ENCODE measurements around the gene CDC123.
"Not testable (repeated sequence)": the region's sequence is repeated elsewhere in the genome, so short reads cannot be mapped to it uniquely, and the experiment has no call there.

Gene CDC123

DNA sequence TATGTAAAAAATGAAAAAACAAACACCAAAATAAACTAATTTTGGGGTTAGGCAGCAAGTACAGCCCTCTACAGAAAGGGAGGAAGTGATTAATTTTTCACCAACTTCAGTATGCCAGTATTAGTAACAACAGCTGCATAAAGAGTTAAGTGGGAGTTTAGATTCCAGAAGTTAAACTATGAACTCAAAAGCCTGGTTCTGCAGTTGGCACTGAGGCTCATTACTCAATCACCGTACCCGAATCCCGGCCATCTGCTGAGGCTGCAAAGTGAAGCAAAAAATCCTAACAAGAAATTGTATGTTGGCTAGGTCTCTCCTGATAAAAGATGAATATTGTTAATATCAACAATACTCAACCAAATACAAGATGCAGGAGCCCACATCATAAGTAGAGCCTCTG is 4.3 kb upstream of the CDC123 start:
- no peak for DNase-seq

DNA sequence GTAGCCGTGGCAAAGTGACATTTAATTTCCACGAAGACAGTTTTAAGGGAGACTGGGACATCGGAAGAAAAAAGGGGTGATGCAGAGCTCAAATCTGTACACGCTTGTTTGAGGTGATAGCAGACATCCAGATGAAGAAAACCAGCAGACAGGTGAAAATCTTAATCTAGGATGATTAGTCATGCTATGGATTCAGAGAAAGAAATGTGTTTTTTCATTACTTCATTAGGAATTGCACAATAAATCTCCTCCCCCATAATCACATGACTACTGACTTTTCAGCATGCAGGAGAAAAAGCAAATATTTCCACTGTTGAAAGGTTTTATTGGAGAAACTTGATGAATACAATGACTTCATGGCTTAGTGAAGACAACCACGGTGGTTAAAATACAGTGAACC is 2.8 kb upstream of the CDC123 start:
- DNase-seq: no peak

DNA sequence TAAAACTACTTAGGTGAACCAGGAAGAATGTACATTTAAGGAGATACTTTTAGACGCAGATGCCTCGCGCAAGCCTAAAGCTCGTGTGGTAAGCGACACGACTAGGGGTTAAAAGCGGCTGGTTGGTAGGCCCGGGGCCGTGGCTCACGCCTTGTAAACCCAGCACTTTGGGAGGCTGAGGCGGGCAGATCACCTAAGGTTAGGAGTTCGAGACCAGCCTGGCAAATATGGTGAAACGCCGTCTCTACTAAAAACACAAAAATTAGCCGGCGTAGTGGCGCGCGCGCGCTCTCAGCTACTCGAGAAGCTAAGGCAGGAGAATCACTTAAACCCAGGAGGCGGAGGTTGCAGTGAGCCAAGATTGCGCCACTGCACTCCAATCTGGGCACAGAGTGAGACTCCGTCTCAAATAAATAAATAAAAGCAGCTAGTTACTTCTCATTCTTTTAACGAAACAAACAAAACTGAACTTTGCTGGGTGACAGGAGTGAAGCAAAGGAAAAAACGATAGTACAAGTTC is 1.2 kb upstream of the CDC123 start:
- DNase-seq: no peak

DNA sequence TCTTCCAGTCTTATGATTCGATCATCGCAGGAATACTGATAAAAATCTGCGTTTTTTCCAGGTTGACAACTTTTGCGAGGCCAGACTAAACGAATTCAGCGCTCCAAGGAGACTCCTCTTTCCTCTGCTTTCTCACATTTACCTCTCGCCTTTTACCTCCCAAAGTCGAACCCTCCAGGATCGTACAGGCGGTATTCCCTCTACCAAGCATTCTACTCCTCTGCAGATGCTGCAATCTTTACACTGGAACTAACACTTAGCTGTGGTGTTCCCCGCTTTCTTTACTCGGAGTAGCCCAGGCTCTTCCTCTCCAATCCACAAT is 746 bp upstream of the CDC123 start:
- no peak for DNase-seq

DNA sequence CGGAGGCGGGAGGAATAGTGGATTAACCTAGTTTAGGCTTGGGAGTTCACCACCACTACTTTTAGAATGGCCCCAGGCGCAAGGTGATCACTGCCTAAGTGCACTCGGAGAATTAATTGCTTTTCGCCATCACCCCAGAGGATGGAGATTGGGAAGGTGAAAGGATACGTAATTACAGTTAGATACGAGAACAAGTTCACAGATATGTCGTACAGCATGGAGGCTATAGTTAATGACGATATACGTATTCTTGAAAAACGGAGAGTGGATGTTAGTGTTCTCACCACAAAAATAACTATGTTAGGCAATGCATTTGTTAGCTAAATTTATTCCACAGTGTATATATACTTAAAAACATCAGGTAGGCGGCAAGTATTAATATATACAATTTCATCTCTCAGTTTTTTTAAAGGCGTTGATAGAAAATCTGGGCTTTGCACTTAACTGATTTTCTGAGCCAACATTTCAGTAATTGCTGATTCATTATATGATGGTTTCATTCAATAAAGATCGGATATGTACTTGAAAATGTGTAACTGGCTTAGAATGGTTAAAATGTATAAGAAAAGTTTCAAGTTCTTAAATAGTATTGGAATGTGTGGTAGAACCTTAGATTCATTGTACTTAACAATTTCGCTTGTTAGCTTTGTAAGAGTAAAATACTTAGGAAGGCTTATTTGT is 683 bp downstream of the CDC123 start:
- DNase-seq: no peak

DNA sequence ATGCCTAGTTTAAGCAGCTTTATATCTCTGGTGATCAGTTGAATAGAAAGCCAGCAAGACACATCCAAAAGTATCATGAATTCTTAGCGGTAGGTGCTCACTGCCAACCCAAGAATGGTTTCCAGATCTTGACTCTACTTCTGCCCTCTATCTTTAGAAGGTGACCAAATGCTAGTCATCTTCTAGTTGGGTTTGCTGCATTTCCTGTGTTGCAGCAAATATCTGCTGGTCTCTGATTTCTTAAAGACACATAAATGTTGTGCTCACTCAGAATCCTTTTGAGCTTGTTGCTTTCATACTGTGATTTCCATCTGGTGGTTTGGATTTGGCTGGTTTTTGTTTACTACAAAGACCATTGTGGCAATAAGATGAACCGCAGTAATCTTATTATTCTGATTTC is 2.2 kb downstream of the CDC123 start:
- no peak for DNase-seq

DNA sequence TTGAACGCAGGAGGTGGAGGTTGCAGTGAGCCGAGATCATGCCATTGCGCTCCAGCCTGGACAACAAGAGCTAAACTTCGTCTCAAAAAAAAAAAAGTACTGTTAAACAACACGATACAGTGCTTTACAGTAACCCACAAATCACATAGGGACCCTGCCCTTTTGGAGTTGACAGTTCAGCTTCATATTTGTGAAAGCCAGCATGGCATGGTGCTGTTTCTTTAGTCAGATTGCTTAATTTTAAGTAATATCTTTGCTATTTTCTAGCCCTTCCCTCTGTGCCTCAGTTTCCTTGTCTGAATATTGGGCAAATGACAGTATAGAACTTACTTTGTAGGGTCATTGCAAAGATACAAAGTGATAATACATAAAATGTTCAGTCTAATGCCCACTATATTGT is 4.9 kb downstream of the CDC123 start:
- no peak for DNase-seq

DNA sequence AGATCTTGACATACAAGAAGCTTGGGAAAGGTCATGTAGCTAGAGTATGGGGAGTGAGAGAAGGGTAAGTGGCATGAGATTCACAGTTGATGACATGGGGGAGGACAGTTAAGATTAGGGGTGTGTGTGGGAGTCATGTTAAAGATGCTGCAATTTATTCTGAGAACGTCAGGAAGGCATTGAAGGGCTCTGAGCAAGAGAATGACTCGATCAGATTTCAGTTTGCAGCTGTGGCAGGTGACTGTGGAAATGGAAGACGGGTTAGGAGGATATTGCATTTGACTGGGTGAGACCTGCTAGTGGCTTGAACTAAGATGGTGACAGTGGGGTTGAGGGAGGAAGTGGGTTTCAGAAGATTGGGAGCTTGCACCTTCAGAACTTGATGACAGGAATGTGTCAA is 5.6 kb downstream of the CDC123 start:
- no peak for DNase-seq

DNA sequence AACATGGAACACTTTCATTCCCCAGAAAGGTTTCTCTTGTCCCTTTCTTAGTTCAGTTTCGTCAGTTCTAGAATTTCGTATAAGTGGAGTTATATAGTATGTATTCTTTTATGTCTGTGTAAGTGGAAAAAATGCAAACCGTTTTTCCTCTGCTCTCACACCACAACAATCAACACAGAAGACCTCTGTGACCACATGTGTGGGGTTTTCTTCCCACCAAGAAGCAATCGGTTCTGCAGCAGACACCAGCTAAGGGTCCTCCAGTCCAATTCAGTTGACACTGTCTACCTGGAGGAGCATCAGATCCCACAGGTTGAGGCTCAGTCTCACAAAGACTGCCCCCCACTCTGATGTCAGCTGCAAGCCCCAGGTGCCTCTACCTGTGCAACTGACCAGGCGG is 6.2 kb downstream of the CDC123 start:
- no peak for DNase-seq

DNA sequence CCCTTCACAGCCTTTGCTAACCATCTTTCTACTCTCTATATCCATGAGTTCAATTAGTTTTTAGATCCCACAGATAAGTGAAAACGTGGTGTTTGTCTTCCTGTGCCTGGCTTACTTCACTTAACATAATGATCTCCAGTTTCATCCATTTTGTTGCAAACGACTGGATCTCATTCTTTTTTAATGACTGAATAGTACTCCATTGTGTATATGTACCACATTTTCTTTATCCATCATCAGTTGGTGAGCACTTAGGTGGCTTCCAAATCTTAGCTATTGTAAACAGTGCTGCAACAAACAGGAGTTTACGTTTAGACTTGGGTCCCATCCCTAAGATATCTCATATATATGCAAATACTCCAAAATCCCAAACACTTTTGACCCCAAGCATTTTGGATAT is 9.1 kb downstream of the CDC123 start:
- DNase-seq: no peak

DNA sequence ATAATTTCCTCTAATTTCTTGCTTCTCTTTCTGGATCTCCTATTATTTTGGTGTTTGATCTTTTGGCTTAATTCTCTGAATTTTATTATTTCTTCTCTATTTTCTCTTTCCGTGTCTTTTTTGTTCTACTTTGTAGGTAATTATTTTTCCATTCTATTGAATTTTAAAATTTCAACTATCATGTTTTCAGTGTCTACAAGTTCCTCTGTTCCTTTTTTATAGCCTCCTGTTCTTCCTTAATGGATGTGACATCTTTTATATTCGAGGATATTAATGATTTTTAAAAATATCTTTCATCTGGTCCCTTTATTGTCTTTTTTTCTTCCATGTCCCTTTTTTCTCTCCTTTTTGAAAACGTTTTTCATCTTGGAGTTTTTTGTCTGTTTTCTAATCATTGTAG is 11.1 kb downstream of the CDC123 start:
- DNase-seq: no peak

DNA sequence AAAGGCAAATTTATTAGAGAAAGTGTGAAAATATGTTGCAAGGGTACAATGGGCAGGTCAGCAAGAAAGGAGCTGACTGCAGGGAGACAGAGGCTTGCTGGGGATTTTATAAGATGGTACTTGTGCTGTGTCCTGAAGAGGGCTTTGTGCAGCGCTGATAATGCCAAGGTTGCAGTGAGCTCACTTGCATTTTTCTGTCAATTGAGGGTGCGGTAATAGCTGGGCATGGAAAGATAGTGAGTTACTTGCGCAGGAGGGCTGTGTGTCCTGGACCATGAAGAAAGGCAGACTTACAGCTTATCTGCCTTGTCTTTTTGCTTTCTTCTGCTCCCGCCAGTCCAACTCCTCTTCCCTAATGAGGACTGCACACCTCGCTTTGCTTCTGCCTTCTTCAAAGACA is 12.5 kb downstream of the CDC123 start:
- DNase-seq: no peak

DNA sequence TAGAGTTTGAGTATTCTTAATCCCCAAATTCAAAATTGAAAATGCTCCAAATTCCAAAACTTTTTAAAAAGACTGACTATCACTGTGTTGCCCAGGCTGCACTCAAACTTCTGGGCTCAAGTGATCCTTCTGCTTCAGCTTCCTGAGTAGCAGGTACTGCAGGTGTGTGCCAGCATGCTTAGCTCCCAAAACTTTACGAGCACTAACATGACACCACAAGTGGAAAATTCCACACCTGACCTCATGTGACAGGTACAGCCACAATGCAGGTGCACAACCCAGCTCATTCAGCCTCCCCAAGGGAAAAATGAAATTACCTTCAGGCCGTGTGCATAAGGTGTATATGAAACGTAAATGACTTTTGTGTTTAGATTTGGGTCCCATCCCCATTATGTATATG is 16.5 kb downstream of the CDC123 start:
- no peak for DNase-seq

DNA sequence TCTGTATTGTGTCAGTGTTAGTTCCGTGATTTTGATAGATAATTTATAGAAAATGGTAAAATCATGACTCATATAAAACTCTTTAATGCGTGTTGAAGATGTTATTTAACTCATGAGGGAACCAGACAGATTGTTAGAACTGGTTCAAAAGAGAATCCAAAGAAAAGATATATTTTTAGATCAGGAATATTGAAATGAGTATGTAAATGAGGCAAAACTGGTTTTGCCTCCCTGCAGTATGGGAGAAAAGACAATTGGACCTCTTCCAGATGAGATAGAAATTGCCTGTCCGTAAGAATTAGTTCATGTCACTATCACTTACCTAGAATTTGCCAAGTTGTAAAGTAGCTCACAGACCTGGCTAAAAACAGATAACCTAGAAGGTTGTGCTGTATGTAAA is 17.6 kb downstream of the CDC123 start:
- DNase-seq: no peak

DNA sequence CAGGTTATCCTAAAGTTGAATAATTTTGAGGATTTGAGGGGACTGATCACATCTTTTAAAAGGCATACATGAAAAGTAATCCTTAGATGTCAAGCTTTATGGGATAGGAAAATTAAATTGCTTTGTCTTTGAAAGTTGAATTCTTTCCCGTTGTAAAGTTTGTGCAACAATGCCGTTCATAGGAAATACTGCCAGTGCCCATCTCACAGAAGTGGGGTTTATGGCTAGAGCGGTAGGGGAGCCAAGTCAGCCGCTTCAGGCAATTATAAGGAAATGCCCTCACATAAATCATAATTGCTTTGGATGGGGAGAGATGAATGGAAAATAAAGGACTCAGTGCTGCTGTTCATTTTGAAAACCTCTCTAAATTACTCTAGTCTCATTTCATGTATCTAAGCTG is 18.1 kb downstream of the CDC123 start:
- DNase-seq: no peak

DNA sequence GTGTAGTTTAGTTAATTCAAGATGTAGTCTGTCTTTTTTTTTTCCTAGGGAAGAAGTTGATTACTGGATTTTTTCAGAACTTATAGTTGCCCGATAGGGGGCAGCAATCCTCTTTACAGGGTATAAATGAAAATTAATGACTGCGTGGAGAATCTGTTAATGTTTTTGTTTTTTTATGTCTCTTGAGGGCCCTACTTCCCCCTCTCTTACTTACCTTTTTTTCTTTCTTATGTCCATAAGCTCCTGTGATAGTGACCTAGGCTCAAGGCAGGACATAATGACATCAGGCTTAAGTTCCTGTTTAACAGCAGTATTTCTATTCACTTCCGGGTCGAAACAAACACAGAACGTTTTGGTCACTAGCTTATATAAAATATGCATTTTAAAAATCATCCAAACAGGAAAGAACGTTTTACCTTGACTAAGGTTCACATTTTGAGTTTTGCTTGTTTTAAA is 18.8 kb downstream of the CDC123 start:
- DNase-seq: peak; percentile 59

DNA sequence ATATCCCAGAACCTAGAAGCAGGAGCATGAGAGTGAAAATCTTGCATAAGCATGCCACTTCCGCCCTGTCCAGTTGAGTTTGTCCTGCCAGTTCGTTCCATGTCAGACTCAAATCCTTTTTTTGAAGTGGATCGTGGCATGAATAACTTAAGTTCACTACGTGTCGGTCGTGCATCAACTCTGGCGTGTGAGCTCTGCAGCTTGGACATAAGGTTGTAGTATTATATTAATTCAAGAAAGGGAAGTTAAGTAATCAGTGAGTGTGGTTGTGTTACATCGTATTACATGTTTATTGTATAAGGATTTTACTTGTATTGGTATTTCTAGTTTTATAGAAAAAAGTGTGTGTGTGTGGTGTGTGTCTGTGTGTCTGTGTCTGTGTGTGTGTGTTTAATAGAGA is 23.0 kb downstream of the CDC123 start:
- no peak for DNase-seq

DNA sequence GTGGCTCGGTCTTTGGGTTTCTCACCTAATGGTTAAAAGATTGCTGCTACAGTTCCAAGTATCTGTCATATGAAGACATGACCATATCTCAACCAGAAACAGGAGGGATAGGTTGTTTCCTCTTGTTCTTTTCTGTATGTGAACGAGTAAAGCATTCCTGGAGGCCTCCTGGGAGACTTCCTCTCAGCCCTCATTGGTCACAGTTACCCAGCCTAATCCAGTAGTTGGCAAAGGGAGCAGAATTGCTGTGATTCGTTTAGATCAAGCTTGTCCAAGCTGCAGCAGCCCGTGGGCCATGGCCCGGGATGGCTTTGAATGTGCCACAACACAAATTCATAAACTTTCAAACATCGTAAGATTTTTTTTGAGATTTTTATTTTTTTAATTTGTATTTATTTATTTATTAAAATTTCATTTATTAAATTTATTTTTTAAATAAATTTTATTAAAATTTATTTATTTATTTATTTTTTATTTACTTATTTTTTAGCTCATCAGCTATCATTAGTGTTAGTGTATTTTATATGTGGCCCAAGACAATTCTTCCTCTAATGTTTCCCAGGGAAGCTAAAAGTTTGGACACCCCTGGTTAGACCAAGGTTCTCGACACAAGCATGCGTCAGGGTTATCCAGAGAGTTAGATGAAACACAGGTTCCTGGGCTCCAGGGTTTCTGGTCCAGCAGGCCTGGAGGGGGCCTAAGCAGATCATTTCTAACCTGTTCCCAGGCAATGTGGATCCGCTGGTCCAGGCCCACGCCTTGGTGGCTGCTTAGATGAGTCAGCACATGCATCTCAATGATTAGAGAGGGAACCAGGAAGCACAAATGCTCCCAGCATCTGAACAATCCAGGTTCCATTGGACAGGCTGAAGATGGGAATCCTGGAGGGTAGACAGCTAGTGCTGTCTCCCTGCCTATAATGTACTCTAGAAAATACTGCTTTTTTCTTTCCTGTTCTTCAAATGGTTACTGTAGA is 25.6 kb downstream of the CDC123 start:
- DNase-seq: peak; percentile 19

DNA sequence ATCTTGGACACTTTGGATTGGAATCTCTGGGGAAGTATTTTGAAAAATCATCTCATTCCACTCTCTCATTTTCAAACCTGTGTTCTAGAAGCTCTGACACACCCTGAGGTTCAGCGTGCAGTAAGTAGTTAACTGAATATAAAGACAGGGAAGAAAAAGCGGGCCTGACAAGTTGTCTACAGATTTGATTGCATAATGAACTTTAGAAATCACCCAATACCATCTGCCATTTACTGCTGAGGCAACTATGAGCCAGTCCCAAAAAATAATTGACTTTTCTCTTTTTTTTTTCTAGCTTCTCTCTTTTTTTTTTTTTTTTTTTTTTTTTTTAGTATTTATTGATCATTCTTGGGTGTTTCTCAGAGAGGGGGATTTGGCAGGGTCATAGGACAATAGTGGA is 29.5 kb downstream of the CDC123 start:
- DNase-seq: no peak

DNA sequence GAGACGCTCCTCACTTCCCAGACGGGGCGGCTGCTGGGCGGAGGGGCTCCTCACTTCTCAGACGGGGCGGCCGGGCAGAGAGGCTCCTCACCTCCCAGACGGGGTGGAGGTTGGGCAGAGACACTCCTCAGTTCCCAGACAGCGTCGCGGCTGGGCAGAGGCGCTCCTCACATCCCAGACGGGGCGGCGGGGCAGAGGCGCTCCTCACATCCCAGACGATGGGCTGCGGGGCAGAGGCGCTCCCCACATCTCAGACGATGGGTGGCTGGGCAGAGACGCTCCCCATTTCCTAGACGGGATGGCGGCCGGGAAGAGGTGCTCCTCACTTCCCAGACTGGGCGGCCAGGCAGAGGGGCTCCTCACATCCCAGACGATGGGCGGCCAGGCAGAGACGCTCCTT is 30.4 kb downstream of the CDC123 start:
- not testable (repeated sequence) for DNase-seq

DNA sequence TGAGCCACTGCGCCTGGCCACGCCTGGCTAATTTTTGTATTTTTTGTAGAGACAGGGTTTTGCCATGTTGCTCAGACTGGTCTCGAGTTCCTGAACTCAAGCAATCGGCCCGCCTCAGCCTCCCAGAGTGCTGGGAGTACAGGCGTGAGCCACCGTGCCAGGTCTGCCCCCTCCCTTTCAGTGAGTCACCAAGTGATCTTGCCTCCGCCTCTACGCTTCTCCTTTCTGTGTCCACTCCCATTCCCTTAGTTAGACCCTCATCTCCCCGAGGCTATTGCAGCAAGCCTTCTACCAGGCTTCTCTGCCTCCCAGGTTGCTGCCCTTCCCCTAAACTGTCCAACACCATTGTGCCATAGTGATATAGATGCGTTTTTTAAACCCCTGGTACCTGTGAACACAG is 32.9 kb downstream of the CDC123 start:
- DNase-seq: no peak

DNA sequence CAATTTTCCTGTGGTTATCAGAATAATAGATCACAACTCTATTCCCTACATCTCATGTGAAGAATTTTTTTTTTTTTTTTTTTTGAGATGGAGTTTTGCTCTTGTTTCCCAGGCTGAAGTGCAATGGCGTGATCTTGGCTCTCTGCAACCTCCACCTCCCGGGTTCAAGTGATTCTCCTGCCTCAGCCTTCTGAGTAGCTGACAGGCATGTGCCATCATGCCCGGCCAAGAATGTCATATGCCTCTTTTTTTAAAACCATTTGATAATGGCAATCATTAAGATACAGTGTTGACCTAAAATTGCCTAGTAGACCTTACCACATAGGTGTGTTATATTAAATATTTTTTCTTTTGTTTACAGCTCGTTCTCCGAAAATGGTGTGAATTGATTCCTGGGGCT is 38.7 kb downstream of the CDC123 start:
- not testable (repeated sequence) for DNase-seq

DNA sequence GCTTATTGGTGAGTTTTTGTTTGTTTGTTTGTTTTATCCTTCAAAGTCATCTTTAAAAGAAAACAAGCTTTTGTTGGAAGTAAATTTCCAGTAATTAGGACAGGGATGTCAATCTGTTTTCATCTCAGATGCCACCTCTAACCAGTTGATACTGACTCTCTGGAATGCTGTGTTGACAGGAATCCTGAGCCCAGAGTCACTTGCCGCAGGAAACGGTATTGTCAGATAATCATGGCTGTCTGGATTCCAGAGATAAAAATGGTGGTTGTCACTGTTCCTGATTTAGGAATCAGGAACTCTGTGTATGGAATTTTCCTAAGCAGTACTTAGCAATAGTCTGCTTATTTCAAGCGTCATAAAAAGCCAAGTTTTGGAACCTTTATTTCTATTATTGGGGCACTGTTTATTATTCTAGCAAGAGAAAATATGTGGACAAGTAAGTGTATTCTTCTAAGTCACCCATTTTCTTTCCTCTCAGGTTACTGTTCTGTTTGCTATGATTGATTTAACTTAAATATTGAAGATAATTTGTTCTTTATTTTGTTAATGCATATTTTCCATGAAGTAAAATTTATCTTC is 39.2 kb downstream of the CDC123 start:
- peak; percentile 21 for DNase-seq

DNA sequence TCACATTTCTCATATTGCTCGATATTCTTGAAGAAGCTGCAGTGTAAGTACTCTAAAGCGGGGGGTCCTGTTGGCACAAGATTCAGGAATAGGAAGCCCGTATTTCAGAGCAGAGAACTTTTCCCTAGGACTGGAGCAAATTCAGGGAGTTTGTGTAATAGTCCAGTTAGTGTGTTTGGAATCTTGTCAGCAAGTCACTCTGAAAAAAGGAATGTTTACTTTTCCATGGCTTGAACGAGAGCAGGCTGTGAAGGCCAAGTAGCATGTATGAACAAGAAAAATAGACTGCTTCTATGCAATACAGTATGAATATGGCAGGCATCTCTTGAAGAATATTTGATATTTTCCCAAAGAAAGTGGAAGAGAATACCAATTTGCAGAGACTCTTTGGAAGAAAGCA is 39.8 kb downstream of the CDC123 start:
- DNase-seq: no peak
